Thyroid gland (tissue), 4 donors: Measurements from ENCODE around the gene ZNF320. TPM values are rescaled to one million over a fixed set of nuclear protein-coding genes. Genes with fewer than 3 reads are reported as not detected.
A peak's percentile ranks its signal among the peaks of the same experiment; 100 is the strongest.
"Not testable (repeated sequence)": the region's sequence is repeated elsewhere in the genome, so short reads cannot be mapped to it uniquely, and the experiment has no call there.

Source experiments
- DNase-seq, 2 donors: peaks; one replicate each; pipeline ENCODE4 v3.0.0-alpha.2; 2019
- H3K27ac ChIP-seq, 3 donors: fragments of 200-600 bp; sonication (generic); 1 replicate in 2 of 3; 2 replicates in 1 of 3; pipeline ENCODE4 v1.5.1; 2016 to 2019; ENCODE audit warnings: mild to moderate bottlenecking in 1 of 3, moderate library complexity in 1 of 3
- H3K27me3 ChIP-seq: fragments of 200-600 bp; sonication (generic); one replicate; pipeline ENCODE4 v1.5.1; 2019
- H3K36me3 ChIP-seq, 2 donors: fragments of 200-600 bp; sonication (generic); one replicate each; pipeline ENCODE4 v1.5.1; 2016 to 2019
- H3K4me1 ChIP-seq, 2 donors: fragments of 200-600 bp; sonication (generic); one replicate each; pipeline ENCODE4 v1.5.1; 2017 to 2019
- H3K4me3 ChIP-seq, 3 donors: fragments of 200-600 bp; sonication (generic); replicated peaks in 1 of 3; 1 replicate in 2 of 3; 2 replicates in 1 of 3; pipeline ENCODE4 v1.5.1; 2016; ENCODE audit warnings: mild to moderate bottlenecking in 1 of 3
- H3K9me3 ChIP-seq: fragments of 200-600 bp; sonication (generic); one replicate; pipeline ENCODE4 v1.5.1; 2017
- POLR2A ChIP-seq, 2 donors: fragments of 450-650 bp; IDR thresholded peaks; one replicate each; pipeline ENCODE4 v1.6.1; 2017; ENCODE audit warnings: antibody characterized with exemption in 2 of 2, mild to moderate bottlenecking in 2 of 2, moderate library complexity in 1 of 2
- WGBS, 2 donors: methylation state at CpG; one replicate each; pipeline ENCODE4 v1.1.5; 2017; 5-methylcytosine and 5-hydroxymethylcytosine counted together
- intact Hi-C: fragments of 100-400 bp; cut with DNase I; formaldehyde crosslinking; loops from one replicate; pipeline ENCODE4 v1.15.1; 2023
- total RNA-seq, 4 donors: library from RNA; depleted of rRNA; stranded (reverse); fragments of >200 nt; gene quantifications; one replicate each; pipeline ENCODE4 v1.2.3, GENCODE V29; 2016
- TF ChIP-seq, protein P1 (sequence below), 6 experiments: fragments of 200-600 bp in 3 of 6; fragments of 450-650 bp in 3 of 6; sonication (generic) in 3 of 6; IDR thresholded peaks; one replicate each; pipeline ENCODE4 v1.5.1; 2016 to 2019; ENCODE audit warnings: antibody characterized with exemption in 6 of 6, mild to moderate bottlenecking in 2 of 6, inconsistent platforms in 1 of 6, moderate library complexity in 1 of 6

ZNF320 gene
- total RNA-seq, 4 donors from 2014 or later = 24.6 to 33.5 (median 27.5) TPM

GRCh38 chr19:52901842-52902241 is 4.4 kb upstream of the ZNF320 start:
- WGBS, 2 donors = 44 to 49% methylated on average over 3 of the region's 3 CpGs
- intact Hi-C loops = no loop called here
- H3K36me3 ChIP-seq = peaks cover 0 to 2% of the 10 kb centered on the region in 2 donors
- no peaks in the 10 kb centered on the region for H3K9me3 ChIP-seq
- peaks cover 0 to 4% of the 10 kb centered on the region in 2 donors for H3K4me1 ChIP-seq
- no peak overlapping the region for H3K27ac ChIP-seq
- no peak for DNase-seq
- no peak for TF ChIP-seq POLR2A (IDR thresholded peaks at IDR 0.05)
- TF ChIP-seq, protein P1, sequence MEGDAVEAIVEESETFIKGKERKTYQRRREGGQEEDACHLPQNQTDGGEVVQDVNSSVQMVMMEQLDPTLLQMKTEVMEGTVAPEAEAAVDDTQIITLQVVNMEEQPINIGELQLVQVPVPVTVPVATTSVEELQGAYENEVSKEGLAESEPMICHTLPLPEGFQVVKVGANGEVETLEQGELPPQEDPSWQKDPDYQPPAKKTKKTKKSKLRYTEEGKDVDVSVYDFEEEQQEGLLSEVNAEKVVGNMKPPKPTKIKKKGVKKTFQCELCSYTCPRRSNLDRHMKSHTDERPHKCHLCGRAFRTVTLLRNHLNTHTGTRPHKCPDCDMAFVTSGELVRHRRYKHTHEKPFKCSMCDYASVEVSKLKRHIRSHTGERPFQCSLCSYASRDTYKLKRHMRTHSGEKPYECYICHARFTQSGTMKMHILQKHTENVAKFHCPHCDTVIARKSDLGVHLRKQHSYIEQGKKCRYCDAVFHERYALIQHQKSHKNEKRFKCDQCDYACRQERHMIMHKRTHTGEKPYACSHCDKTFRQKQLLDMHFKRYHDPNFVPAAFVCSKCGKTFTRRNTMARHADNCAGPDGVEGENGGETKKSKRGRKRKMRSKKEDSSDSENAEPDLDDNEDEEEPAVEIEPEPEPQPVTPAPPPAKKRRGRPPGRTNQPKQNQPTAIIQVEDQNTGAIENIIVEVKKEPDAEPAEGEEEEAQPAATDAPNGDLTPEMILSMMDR (IDR thresholded peaks at IDR 0.05) = no peak
- no peaks in the 10 kb centered on the region for H3K27me3 ChIP-seq
- no peak overlapping the region for H3K4me3 ChIP-seq

- H3K27me3 ChIP-seq, H3K36me3 ChIP-seq, intact Hi-C loops, DNase-seq, H3K9me3 ChIP-seq, H3K4me3 ChIP-seq, H3K27ac ChIP-seq: not testable (repeated sequence)
- WGBS, 2 donors = 93 to 94% methylated on average over 10 of the region's 10 CpGs
- H3K4me1 ChIP-seq = peaks cover 4 to 12% of the 10 kb centered on the region in 2 donors
These were observed 1.2 kb upstream of the ZNF320 start for GRCh38 chr19:52898596-52898995.

DNA sequence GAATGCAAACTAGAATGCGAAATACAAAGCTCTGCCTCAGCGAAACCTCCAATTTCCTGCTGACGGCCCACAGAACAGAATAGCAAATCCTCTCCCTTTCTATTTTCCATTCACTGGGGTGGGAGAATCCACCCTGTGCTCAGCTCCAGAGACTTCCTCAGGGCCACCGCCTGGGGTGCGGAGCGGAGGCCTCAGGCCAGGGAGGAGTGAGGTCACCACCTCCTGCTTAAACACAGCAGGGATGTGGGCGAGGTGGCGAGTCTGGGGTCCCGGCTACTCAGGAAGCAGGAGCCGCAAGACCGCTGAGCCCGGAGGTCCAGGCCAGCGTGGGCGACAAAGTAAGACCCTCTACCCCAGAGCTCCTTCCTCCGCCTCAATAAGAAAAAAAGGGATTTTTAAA is 666 bp upstream of the ZNF320 start:
- H3K4me1 ChIP-seq = peaks cover 4 to 12% of the 10 kb centered on the region in 2 donors
- intact Hi-C loops = no loop called here
- WGBS, 2 donors = 73 to 84% methylated on average over 15 of the region's 15 CpGs
- H3K27me3 ChIP-seq = no peaks in the 10 kb centered on the region
- DNase-seq = no peak
- TF ChIP-seq POLR2A (IDR thresholded peaks at IDR 0.05) = no peak
- TF ChIP-seq, protein P1 (IDR thresholded peaks at IDR 0.05) = no peak
- peak overlapping the region in 2 of 3 donors; percentile 8 to 83 for H3K27ac ChIP-seq
- H3K9me3 ChIP-seq = no peaks in the 10 kb centered on the region
- H3K36me3 ChIP-seq = no peaks in the 10 kb centered on the region
- peak overlapping the region in 1 of 3 donors; percentile 73 for H3K4me3 ChIP-seq

DNA sequence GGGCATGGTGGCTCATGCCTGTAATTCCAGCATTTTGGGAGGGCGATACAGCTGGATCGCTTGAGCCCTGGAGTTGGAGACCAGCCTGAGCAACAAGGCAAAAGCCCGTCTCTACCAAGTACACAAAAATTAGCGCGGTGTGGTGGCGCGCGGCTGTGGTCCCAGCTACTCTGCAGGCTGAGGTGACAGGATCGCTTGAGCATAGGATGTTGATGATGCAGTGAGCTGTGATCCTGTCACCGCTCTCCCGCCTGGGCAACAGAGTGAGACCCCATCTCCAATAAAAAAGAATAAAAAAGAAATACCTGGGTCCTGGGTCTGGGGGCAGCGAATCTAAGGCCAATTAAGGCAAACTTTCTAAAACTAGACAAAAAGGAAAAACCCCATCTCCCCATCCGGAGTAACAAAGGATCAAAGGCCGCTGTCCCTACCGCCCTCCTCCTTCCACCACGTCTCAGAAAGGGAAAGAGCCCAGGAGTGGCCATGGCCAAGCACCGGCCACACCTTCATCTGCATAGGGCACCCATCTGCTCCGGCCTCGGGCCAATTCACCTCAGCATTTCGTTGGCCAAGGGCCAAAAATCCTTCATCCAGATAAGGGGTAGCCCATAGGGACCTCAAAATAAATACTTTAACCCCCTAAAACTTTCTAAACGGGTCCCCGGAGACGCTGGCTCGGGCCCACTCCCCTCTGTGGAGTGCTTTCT is 851 bp downstream of the ZNF320 start:
- peak; percentile 35 to 47 for DNase-seq
- WGBS, 2 donors = 44 to 47% methylated on average over 24 of the region's 24 CpGs
- intact Hi-C loops = no loop called here
- H3K9me3 ChIP-seq = no peaks in the 10 kb centered on the region
- H3K27ac ChIP-seq = peak overlapping the region; percentile 63 to 83 (median 69)
- peak overlapping the region; percentile 73 to 99 (median 79) for H3K4me3 ChIP-seq
- H3K4me1 ChIP-seq = peaks cover 4 to 12% of the 10 kb centered on the region in 2 donors
- TF ChIP-seq, protein P1 (IDR thresholded peaks at IDR 0.05) = no peak
- TF ChIP-seq POLR2A (IDR thresholded peaks at IDR 0.05) = no peak
- no peaks in the 10 kb centered on the region for H3K27me3 ChIP-seq
- no peaks in the 10 kb centered on the region for H3K36me3 ChIP-seq

GRCh38 chr19:52891336-52891735 is 6.1 kb downstream of the ZNF320 start:
- H3K4me1 ChIP-seq = peaks cover 1 to 3% of the 10 kb centered on the region in 2 donors
- H3K27me3 ChIP-seq = no peaks in the 10 kb centered on the region
- peaks cover 13 to 22% of the 10 kb centered on the region in 2 donors for H3K36me3 ChIP-seq
- intact Hi-C loops = no loop called here
- H3K4me3 ChIP-seq = no peak overlapping the region
- DNase-seq = no peak
- TF ChIP-seq, protein P1 (IDR thresholded peaks at IDR 0.05) = no peak
- no peak for TF ChIP-seq POLR2A (IDR thresholded peaks at IDR 0.05)
- no peaks in the 10 kb centered on the region for H3K9me3 ChIP-seq
- H3K27ac ChIP-seq = no peak overlapping the region
- WGBS, 2 donors = 63 to 74% methylated on average over 4 of the region's 4 CpGs
